GM12801 (cell line): ENCODE measurements around the gene ADISSP.

Source experiments
- TF ChIP-seq, protein P1 (sequence below): IDR thresholded peaks from one replicate; pipeline ENCODE4 v1.5.1; 2011; ENCODE audit warnings: control low read depth; ENCODE audit not compliant: insufficient read length; ENCODE audit errors: extremely low read depth

Gene ADISSP

GRCh38 chr20:3797226-3797545 is 29.6 kb upstream of the ADISSP start:
- TF ChIP-seq, protein P1, sequence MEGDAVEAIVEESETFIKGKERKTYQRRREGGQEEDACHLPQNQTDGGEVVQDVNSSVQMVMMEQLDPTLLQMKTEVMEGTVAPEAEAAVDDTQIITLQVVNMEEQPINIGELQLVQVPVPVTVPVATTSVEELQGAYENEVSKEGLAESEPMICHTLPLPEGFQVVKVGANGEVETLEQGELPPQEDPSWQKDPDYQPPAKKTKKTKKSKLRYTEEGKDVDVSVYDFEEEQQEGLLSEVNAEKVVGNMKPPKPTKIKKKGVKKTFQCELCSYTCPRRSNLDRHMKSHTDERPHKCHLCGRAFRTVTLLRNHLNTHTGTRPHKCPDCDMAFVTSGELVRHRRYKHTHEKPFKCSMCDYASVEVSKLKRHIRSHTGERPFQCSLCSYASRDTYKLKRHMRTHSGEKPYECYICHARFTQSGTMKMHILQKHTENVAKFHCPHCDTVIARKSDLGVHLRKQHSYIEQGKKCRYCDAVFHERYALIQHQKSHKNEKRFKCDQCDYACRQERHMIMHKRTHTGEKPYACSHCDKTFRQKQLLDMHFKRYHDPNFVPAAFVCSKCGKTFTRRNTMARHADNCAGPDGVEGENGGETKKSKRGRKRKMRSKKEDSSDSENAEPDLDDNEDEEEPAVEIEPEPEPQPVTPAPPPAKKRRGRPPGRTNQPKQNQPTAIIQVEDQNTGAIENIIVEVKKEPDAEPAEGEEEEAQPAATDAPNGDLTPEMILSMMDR = no peak

DNA sequence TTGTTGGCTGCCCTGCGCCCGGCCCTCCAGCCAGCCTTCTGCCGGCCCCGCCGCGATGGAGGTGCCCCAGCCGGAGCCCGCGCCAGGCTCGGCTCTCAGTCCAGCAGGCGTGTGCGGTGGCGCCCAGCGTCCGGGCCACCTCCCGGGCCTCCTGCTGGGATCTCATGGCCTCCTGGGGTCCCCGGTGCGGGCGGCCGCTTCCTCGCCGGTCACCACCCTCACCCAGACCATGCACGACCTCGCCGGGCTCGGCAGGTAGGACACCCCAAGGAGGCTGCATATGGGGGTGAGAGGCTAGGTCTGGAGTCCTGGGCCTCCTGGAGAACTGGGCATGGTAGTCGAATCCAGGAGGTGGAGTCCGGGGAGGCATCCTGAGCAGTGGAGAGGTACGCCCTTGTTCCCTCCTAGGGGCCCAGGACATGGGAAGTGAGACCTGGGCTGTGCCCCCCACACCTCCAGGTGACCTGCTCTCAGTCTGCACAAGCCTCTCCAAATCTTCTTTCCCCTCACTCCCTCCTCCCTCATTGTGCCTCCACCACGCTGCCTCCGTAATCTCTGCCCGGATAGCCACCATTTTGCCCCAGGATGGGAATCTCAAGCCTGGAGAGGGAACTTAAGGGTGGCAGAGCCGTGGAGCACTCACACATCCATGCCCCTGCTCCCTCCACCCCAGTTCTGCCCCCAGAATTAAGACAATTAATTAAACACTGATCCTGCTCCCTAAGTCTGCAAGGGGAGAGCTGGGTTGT is 29.1 kb upstream of the ADISSP start:
- TF ChIP-seq, protein P1 = no peak

DNA sequence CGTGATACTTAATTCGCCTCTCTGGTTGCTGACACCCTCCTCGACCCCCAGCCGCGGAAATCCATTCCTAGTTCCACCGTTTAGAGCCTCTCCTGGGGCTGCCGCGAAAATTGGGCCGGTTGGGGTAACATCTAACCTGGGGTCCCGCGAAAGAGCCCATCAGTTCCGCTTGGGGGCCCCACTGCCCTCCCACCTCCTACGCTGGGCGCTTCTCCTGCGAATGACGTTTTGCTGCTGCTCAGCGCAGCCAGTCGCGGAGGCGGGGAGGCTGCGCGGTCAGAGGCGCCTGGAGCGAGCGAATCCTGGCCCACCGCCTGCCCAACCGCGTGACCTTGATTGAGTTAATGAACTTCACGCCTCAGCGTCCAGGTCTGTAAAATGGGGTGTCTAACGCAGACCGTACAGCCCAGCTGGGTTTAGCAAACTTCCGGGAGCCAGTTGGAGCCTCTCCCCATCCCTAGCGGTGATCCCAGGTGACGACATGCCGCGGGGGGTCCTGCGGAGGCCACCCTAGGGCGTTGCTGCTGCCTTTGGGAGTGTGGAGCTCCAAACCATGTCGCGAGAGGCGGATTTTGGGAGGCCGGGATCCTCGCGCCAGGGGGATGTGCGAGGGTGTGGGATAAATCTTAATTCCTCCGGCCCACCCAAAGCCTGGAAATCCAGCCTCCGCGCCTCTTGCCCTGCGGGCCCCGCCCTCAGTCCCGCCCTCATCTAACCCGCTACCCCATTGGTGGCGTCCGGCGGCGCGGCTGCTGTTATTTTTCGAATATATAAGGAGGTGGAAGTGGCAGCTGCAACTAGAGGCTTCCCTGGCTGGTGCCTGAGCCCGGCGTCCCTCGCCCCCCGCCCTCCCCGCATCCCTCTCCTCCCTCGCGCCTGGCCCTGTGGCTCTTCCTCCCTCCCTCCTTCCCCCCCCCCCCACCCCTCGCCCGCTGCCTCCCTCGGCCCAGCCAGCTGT is 28.2 kb upstream of the ADISSP start, which contains the start of gene CDC25B:
Gene CDC25B, plus strand, starts transcription at position 800 of the 958 bp plus-strand sequence. CDS start 222 bp downstream, outside the sequence.
- TF ChIP-seq, protein P1 = no peak

DNA sequence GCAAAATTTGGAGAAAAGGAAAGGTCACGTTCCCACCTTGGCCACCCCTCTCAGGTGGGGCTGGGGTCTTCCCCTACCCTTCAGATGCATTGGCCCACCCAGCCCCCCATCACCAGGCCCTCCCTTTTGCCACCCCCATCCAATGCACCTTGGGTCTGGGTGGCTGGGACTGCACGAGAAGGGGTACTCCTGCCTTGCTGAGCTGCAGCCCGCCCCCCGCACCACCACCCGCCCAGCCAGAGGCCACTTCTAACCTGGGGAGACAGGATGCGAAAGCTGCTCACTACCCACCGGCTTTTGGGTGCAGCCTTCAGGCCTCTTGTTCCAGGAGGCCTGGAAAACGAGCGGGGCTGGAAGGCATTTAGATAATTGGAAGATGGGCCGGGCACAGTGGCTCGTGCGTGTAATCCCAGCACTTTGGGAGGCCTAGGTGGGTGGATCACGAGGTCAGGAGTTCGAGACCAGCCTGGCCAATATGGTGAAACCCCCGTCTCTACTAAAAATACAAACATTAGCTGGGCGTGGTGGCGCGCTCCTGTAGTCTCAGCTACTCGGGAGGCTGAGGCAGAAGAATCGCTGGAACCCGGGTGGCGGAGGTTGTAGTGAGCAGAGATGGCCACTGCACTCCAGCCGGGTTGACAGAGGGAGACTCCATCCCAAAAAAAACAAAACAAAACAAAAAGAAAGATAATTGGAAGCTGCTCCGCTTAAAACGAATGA is 27.3 kb upstream of the ADISSP start:
- TF ChIP-seq, protein P1 = no peak

DNA sequence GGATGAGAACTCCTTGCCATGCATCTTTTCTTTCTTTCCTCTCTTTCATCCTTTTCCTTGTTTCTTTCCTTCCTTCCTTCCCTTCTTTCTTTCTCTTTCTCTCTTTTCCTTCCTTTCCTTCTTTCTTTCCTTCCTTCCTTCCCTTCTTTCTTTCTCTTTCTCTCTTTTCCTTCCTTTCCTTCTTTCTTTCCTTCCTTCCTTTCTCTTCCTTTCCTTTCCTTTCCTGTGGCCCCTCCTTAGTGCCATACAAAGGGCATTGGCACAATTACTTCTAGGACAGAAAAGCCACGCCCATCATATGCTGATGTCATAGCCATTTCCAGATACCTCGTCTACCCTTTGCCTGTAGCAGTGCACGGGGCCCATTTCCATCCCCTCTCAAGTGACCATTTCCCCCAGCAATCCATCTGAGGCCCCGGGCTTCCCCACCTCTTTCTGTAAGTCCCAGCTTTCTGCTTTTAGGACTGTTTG is 21.2 kb upstream of the ADISSP start:
- TF ChIP-seq, protein P1 = no peak

GRCh38 chr20:3787324-3788014 is 19.9 kb upstream of the ADISSP start:
- TF ChIP-seq, protein P1 = no peak
